Keratinocyte (primary cell): ENCODE data around the gene SDK2. TPM values are rescaled to one million over a fixed set of nuclear protein-coding genes. Genes with fewer than 3 reads are reported as not detected.
"Not testable (repeated sequence)": the region's sequence is repeated elsewhere in the genome, so short reads cannot be mapped to it uniquely, and the experiment has no call there.

Experiments
- DNase-seq: peaks from one replicate; pipeline ENCODE4 v3.0.0-alpha.2; 2011; ENCODE audit warnings: low read depth, missing footprints, low spot score
- FAIRE-seq: peaks from 2 replicates; lab custom pipeline; 2011; peaks lifted over from hg19 to GRCh38; lab: Jason Lieb, UNC
- H2AFZ ChIP-seq: 2 replicates; pipeline ENCODE4 v1.6.0; 2012; ENCODE audit warnings: low read length, control low read depth, inconsistent platforms; ENCODE audit not compliant: control insufficient read depth
- H3K27ac ChIP-seq: 2 replicates; pipeline ENCODE4 v1.5.1; 2011; ENCODE audit warnings: low read length; ENCODE audit not compliant: control insufficient read depth, insufficient read depth
- H3K27me3 ChIP-seq: 3 replicates; pipeline ENCODE4 v1.6.0; 2011; ENCODE audit warnings: low read length; ENCODE audit not compliant: control insufficient read depth, insufficient read depth; ENCODE audit errors: extremely low read depth
- H3K36me3 ChIP-seq, 2 experiments: 2 replicates in 1 of 2; 3 replicates in 1 of 2; pipeline ENCODE4 v1.5.1; 2011; ENCODE audit warnings: low read length in 2 of 2, mild to moderate bottlenecking in 1 of 2; ENCODE audit not compliant: control insufficient read depth in 2 of 2, insufficient read depth in 2 of 2; ENCODE audit errors: extremely low read depth in 1 of 2
- H3K4me1 ChIP-seq: 3 replicates; pipeline ENCODE4 v1.5.1; 2011; ENCODE audit warnings: low read length; ENCODE audit not compliant: control insufficient read depth, insufficient read depth; ENCODE audit errors: extremely low read depth
- H3K4me2 ChIP-seq: 3 replicates; pipeline ENCODE4 v1.6.0; 2011; ENCODE audit warnings: low read depth, low read length; ENCODE audit not compliant: control insufficient read depth, insufficient read depth; ENCODE audit errors: extremely low read depth
- H3K4me3 ChIP-seq, 3 experiments: fragments of 200-600 bp in 1 of 3; sonication (generic) in 1 of 3; 2 replicates in 2 of 3; 3 replicates in 1 of 3; pipeline ENCODE4 v1.5.1; 2011 to 2016; ENCODE audit warnings: low read length in 3 of 3, mild to moderate bottlenecking in 3 of 3, control low read depth in 2 of 3, inconsistent platforms in 1 of 3, low read depth in 1 of 3, mixed read lengths in 1 of 3, mixed run types in 1 of 3, moderate library complexity in 1 of 3; ENCODE audit not compliant: control insufficient read depth in 2 of 3, insufficient read depth in 2 of 3; ENCODE audit errors: extremely low read depth in 1 of 3
- H3K79me2 ChIP-seq: 2 replicates; pipeline ENCODE4 v1.6.0; 2012; ENCODE audit warnings: low read length; ENCODE audit not compliant: control insufficient read depth, insufficient read depth
- H3K9ac ChIP-seq: 3 replicates; pipeline ENCODE4 v1.6.0; 2011; ENCODE audit warnings: low read length; ENCODE audit not compliant: control insufficient read depth, insufficient read depth; ENCODE audit errors: extremely low read depth
- H3K9me1 ChIP-seq: 3 replicates; pipeline ENCODE4 v1.6.0; 2011; ENCODE audit warnings: low read length; ENCODE audit not compliant: control insufficient read depth, insufficient read depth; ENCODE audit errors: extremely low read depth
- H3K9me3 ChIP-seq: 2 replicates; pipeline ENCODE4 v1.5.1; 2012; ENCODE audit warnings: low read depth, low read length; ENCODE audit not compliant: control insufficient read depth
- H4K20me1 ChIP-seq: 3 replicates; pipeline ENCODE4 v1.6.0; 2011; ENCODE audit warnings: low read length; ENCODE audit not compliant: control insufficient read depth, insufficient read depth; ENCODE audit errors: extremely low read depth
- EZH2 ChIP-seq: IDR thresholded peaks from one replicate; pipeline ENCODE4 v1.6.1; 2012; ENCODE audit warnings: inconsistent platforms, mild to moderate bottlenecking, low read length, moderate library complexity
- dilution Hi-C: fragments of 300-500 bp; cut with MboI; formaldehyde crosslinking; loops from one replicate; pipeline ENCODE4 v1.7.0; 2020; ENCODE audit warnings: low sequenced_read_pairs; ENCODE audit not compliant: extremely low pct_ligation_motif_present
- polyA plus RNA-seq, 5 experiments: library from polyadenylated mRNA; depleted of rRNA in 3 of 5; stranded (reverse) in 3 of 5; stranded (forward) in 1 of 5; unstranded in 1 of 5; fragments of >200 nt; gene quantifications; 1 replicate in 1 of 5; 2 replicates in 3 of 5; 3 replicates in 1 of 5; pipeline versions ENCODE4 v1.2.1 to v1.2.3, GENCODE V29; 2011 to 2012; ENCODE audit warnings: missing spikeins in 2 of 5, low read depth in 1 of 5, low replicate concordance in 1 of 5
- TF ChIP-seq, protein P1 (sequence below), 3 experiments: IDR thresholded peaks in 1 of 3; conservative IDR thresholded peaks in 1 of 3; optimal IDR thresholded peaks in 1 of 3; 2 replicates in 2 of 3; 3 replicates in 1 of 3; pipeline versions ENCODE3 to v1.5.1; 2011; ENCODE audit warnings: low read length in 3 of 3, mild to moderate bottlenecking in 3 of 3, moderate library complexity in 2 of 3, control low read depth in 1 of 3, inconsistent platforms in 1 of 3; ENCODE audit not compliant: insufficient read depth in 2 of 3; ENCODE audit errors: extremely low read depth in 1 of 3

SDK2 gene
- polyA plus RNA-seq, 1 donor (not counting 4 experiments of a cell fraction or from before 2014, with no cell fraction given), result 1.8 TPM

DNA sequence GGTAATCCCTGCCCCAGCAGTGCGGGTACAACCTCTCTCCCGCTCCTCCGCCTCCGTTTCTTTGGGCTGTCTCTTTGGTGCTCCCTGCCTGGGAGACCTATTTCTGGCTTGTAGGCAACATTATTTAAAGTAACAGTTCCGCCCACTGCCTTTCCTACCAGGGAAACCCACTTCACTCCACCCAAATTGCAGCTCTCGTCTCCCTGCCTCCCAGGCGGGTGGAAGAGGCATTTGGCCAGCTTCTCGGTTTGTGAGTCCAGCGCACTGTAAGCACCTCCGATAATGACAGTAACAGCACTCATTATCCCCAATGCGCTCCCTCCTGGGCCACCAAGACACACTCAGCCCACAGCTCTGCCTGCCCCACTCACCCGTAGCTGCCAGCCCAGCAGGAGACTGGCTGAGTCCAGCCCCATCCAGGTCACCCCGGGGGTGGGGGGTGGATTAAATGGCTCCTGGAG, 167.3 kb downstream of the SDK2 start:
- H3K4me2 ChIP-seq, result no peak overlapping the region
- H3K4me3 ChIP-seq, result no peak overlapping the region
- no peak overlapping the region for H3K9ac ChIP-seq
- peaks cover 5% of the 10 kb centered on the region for H3K4me1 ChIP-seq
- no peak for DNase-seq
- no peaks in the 10 kb centered on the region for H4K20me1 ChIP-seq
- no peak overlapping the region for H3K27ac ChIP-seq
- H3K9me3 ChIP-seq, result no peaks in the 10 kb centered on the region
- no peaks in the 10 kb centered on the region for H3K36me3 ChIP-seq
- TF ChIP-seq EZH2, result no peak
- TF ChIP-seq, protein P1, sequence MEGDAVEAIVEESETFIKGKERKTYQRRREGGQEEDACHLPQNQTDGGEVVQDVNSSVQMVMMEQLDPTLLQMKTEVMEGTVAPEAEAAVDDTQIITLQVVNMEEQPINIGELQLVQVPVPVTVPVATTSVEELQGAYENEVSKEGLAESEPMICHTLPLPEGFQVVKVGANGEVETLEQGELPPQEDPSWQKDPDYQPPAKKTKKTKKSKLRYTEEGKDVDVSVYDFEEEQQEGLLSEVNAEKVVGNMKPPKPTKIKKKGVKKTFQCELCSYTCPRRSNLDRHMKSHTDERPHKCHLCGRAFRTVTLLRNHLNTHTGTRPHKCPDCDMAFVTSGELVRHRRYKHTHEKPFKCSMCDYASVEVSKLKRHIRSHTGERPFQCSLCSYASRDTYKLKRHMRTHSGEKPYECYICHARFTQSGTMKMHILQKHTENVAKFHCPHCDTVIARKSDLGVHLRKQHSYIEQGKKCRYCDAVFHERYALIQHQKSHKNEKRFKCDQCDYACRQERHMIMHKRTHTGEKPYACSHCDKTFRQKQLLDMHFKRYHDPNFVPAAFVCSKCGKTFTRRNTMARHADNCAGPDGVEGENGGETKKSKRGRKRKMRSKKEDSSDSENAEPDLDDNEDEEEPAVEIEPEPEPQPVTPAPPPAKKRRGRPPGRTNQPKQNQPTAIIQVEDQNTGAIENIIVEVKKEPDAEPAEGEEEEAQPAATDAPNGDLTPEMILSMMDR (optimal IDR thresholded peaks at IDR 0.05 in 1 of 3, IDR thresholded peaks at IDR 0.05 in 1 of 3, conservative IDR thresholded peaks at IDR 0.05 in 1 of 3; ENCODE audit: extremely low read depth in 1 of 3, insufficient read depth in 2 of 3, low read length in 3 of 3), result no peak
- H3K9me1 ChIP-seq, result no peaks in the 10 kb centered on the region
- dilution Hi-C loops, result no loop called here
- FAIRE-seq, result no peak
- peaks cover 10% of the 10 kb centered on the region for H3K27me3 ChIP-seq
- H2AFZ ChIP-seq, result no peak overlapping the region
- H3K79me2 ChIP-seq, result no peaks in the 10 kb centered on the region

DNA sequence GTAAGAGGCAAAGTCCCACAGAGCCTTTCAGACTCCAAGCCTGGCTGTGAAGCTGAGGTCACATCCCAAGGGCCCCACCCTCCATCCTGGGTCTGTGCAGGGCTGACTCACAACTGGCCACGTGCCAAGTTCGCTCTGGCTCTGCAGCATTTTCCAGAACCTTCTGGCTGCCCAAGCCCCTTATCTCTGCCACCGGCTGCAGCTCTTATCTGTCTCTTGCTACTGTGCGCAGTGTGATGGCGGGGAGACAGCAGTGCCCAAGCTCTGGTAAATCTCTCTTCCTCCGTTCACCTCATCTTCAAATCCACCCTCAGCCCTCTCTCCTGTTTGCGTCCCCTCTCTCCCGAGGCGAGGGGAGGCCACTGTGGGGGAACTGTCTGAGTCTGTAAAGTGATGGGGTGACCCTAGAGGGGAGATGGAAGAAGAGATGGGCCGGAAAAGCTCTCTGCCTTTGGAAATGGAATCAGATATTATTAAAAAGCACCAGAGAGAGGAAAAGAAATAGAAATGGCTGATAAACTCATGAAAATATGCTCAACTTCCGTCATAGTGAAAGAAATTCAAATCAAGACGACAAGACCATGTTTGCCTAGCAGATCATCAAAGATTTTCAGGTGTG, 169.8 kb downstream of the SDK2 start:
- Histone ChIP-seq H3K4me3 (no peak overlapping the region), H3K27ac (no peak overlapping the region), H3K9me3 (no peaks in the 10 kb centered on the region), H2AFZ (no peak overlapping the region), H3K4me1 (peaks cover 5% of the 10 kb centered on the region), H3K36me3 (no peaks in the 10 kb centered on the region), H3K79me2 (no peaks in the 10 kb centered on the region), H3K9me1 (no peaks in the 10 kb centered on the region), H4K20me1 (no peaks in the 10 kb centered on the region), H3K4me2 (peak overlapping the region; percentile 19), H3K27me3 (peaks cover 10% of the 10 kb centered on the region), H3K9ac (no peak overlapping the region)
- FAIRE-seq (peak; percentile 80), DNase-seq (peak; percentile 17)
- TF ChIP-seq, protein P1 (optimal IDR thresholded peaks at IDR 0.05 in 1 of 3, IDR thresholded peaks at IDR 0.05 in 1 of 3, conservative IDR thresholded peaks at IDR 0.05 in 1 of 3; ENCODE audit: extremely low read depth in 1 of 3, insufficient read depth in 2 of 3, low read length in 3 of 3), result no peak
- no peak for TF ChIP-seq EZH2
- dilution Hi-C loops, result no loop called here

DNA sequence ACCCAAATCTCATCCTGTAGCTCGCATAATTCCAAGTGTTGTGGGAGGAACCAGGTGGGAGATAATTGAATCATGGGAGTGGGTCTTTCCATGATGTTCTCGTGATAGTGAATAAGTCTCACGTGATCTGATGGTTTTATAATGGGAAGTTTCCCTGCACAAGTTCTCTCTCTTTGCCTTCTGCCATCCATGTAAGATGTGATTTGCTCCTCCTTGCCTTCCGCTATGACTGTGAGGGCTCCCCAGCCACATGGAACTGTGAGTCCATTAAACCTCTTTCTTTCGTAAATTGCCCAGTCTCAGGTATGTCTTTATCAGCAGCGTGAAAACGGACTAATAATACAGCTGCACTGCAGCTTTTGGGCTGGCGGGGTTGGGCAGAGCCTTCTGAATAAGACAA, 171.5 kb downstream of the SDK2 start:
- H3K9ac ChIP-seq, H4K20me1 ChIP-seq, H3K27ac ChIP-seq, H2AFZ ChIP-seq, H3K9me1 ChIP-seq, H3K4me2 ChIP-seq, dilution Hi-C loops, H3K79me2 ChIP-seq, H3K36me3 ChIP-seq, H3K9me3 ChIP-seq, H3K4me1 ChIP-seq, DNase-seq, FAIRE-seq, H3K4me3 ChIP-seq: not testable (repeated sequence)
- H3K27me3 ChIP-seq, result peaks cover 10% of the 10 kb centered on the region
